GM12873 (cell line): ENCODE measurements around the gene CCDC127.

Experiments used
- CTCF ChIP-seq: IDR thresholded peaks from 2 replicates; pipeline ENCODE4 v1.5.1; 2012; ENCODE audit warnings: low read depth, mild to moderate bottlenecking, moderate library complexity, low read length, control low read depth; ENCODE audit not compliant: insufficient read depth; ENCODE audit errors: missing control alignments

Gene CCDC127

GRCh38 chr5:150746-151145 is 67.2 kb downstream of the CCDC127 start:
- TF ChIP-seq CTCF = no peak

GRCh38 chr5:149745-150485 is 68.0 kb downstream of the CCDC127 start:
- no peak for TF ChIP-seq CTCF

DNA sequence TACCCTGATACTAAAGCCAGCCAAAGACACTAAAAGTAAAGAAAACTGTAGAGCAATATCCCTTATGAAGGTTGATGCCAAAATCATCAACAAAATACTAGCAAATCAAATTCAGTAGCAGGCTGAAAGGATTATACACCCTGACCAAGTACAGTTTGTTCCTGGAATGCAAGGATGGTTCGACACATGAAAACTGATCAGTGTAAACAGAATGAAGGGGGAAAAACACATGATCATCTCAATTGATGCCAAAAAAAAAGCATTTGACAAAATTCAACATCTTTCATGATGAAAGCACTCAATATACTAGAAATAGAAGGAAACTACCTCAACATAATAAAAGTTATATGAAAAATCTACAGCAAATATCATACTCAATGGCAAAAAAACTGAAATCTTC is 70.2 kb downstream of the CCDC127 start:
- no peak for TF ChIP-seq CTCF
